ENCODE measurements around the gene CATSPER1. TPM values are rescaled to one million over a fixed set of nuclear protein-coding genes. Genes with fewer than 3 reads are reported as not detected.

Gene CATSPER1
- total and polyA plus RNA-seq, 11 donors: 0.12 to 0.91 (median 0.35) TPM; not detected in 8

- DNase-seq (no peak), ATAC-seq (peak in 3 of 4 donors; percentile 7 to 29 (median 8))
- Histone ChIP-seq H3K27me3 (peaks cover 9 to 29% (median 13%) of the 10 kb centered on the region in 9 donors), H3K4me1 (peaks cover 0 to 25% (median 7%) of the 10 kb centered on the region in 12 donors), H3K36me3 (no peaks in the 10 kb centered on the region), H3K27ac (peak overlapping the region in 5 of 12 donors; percentile 19 to 74 (median 52)), H3K4me3 (no peak overlapping the region), H3K9me3 (no peaks in the 10 kb centered on the region)
- TF ChIP-seq CTCF (IDR thresholded peaks at IDR 0.05) (no peak), POLR2A (IDR thresholded peaks at IDR 0.05) (no peak)
- intact Hi-C loops (cut with DNase I): no loop called here
- 64 to 80% (median 76%) methylated on average over 17 to 18 of the region's 18 CpGs for WGBS, 4 donors
Measured at GRCh38 chr11:66015936-66016792, 10.1 kb downstream of the CATSPER1 start.

GRCh38 chr11:66015454-66015881, 10.8 kb downstream of the CATSPER1 start:
- DNase-seq: peak; percentile 52 to 60 (median 55)
- H3K4me1 ChIP-seq: peaks cover 0 to 25% (median 7%) of the 10 kb centered on the region in 12 donors
- no peak overlapping the region for H3K4me3 ChIP-seq
- WGBS, 4 donors: 32 to 53% (median 50%) methylated on average over 6 to 7 of the region's 7 CpGs
- H3K27ac ChIP-seq: peak overlapping the region in 8 of 12 donors; percentile 19 to 74 (median 38)
- ATAC-seq: peak; percentile 45 to 76 (median 70)
- H3K27me3 ChIP-seq: peaks cover 9 to 29% (median 16%) of the 10 kb centered on the region in 9 donors
- no peaks in the 10 kb centered on the region for H3K9me3 ChIP-seq
- TF ChIP-seq CTCF (IDR thresholded peaks at IDR 0.05): no peak
- no peak for TF ChIP-seq POLR2A (IDR thresholded peaks at IDR 0.05)
- intact Hi-C loops (cut with DNase I): no loop called here
- H3K36me3 ChIP-seq: no peaks in the 10 kb centered on the region

- Histone ChIP-seq H3K27ac (peak overlapping the region in 8 of 12 donors; percentile 19 to 74 (median 38)), H3K36me3 (no peaks in the 10 kb centered on the region), H3K4me1 (peaks cover 0 to 25% (median 7%) of the 10 kb centered on the region in 12 donors), H3K9me3 (no peaks in the 10 kb centered on the region), H3K27me3 (peaks cover 9 to 29% (median 16%) of the 10 kb centered on the region in 9 donors), H3K4me3 (no peak overlapping the region)
- intact Hi-C loops (cut with DNase I): no loop called here
- 81 to 97% (median 91%) methylated on average over 5 to 6 of the region's 6 CpGs for WGBS, 4 donors
- DNase-seq (peak in 1 of 5 donors; percentile 20), ATAC-seq (peak in 3 of 4 donors; percentile 4 to 10 (median 8))
- TF ChIP-seq CTCF (IDR thresholded peaks at IDR 0.05): no peak
Measured at GRCh38 chr11:66014804-66015453, 11.3 kb downstream of the CATSPER1 start.

- ATAC-seq: no peak
- Histone ChIP-seq H3K36me3 (no peaks in the 10 kb centered on the region), H3K4me1 (peaks cover 0 to 25% (median 7%) of the 10 kb centered on the region in 12 donors), H3K27me3 (peaks cover 9 to 29% (median 16%) of the 10 kb centered on the region in 9 donors), H3K9me3 (no peaks in the 10 kb centered on the region), H3K4me3 (no peak overlapping the region), H3K27ac (no peak overlapping the region)
- no peak for DNase-seq
- 53 to 79% (median 65%) methylated on average over 5 to 7 of the region's 7 CpGs for WGBS, 4 donors
- intact Hi-C loops (cut with DNase I): no loop called here
- TF ChIP-seq POLR2A (IDR thresholded peaks at IDR 0.05) (no peak), CTCF (IDR thresholded peaks at IDR 0.05) (no peak)
Measured at GRCh38 chr11:66013762-66014100, 12.5 kb downstream of the CATSPER1 start.
